ENCODE measurements around the gene PRRG4.

PRRG4 gene

GRCh38 chr11:32894921-32895320 lies 65.2 kb downstream of the PRRG4 start:
- TF ChIP-seq CTCF (conservative IDR thresholded peaks at IDR 0.05; ENCODE audit: low read depth, low read length) = no peak
- DNase-seq (ENCODE audit: low read depth) = no peak
- no peak overlapping the region for H3K4me3 ChIP-seq (ENCODE audit: low read depth, low read length)

- H3K4me3 ChIP-seq (ENCODE audit: low read depth, low read length) = no peak overlapping the region
- TF ChIP-seq CTCF (conservative IDR thresholded peaks at IDR 0.05; ENCODE audit: low read depth, low read length) = no peak
- no peak for DNase-seq (ENCODE audit: low read depth)
Measured at GRCh38 chr11:32895471-32895870, 65.7 kb downstream of the PRRG4 start.

- no peak for TF ChIP-seq CTCF (conservative IDR thresholded peaks at IDR 0.05; ENCODE audit: low read depth, low read length)
- H3K4me3 ChIP-seq (ENCODE audit: low read depth, low read length) = no peak overlapping the region
- no peak for DNase-seq (ENCODE audit: low read depth)
Measured at GRCh38 chr11:32897103-32897502, 67.4 kb downstream of the PRRG4 start.

- no peak for TF ChIP-seq CTCF (conservative IDR thresholded peaks at IDR 0.05; ENCODE audit: low read depth, low read length)
- DNase-seq (ENCODE audit: low read depth) = no peak
- H3K4me3 ChIP-seq (ENCODE audit: low read depth, low read length) = no peak overlapping the region
Measured at GRCh38 chr11:32899438-32899837, 69.7 kb downstream of the PRRG4 start.

- TF ChIP-seq CTCF (conservative IDR thresholded peaks at IDR 0.05; ENCODE audit: low read depth, low read length) = no peak
- H3K4me3 ChIP-seq (ENCODE audit: low read depth, low read length) = no peak overlapping the region
- DNase-seq (ENCODE audit: low read depth) = no peak
Measured at GRCh38 chr11:32902089-32902665, 72.5 kb downstream of the PRRG4 start.

- TF ChIP-seq CTCF (conservative IDR thresholded peaks at IDR 0.05; ENCODE audit: low read depth, low read length) = no peak
- peak; percentile 44 for DNase-seq (ENCODE audit: low read depth)
- H3K4me3 ChIP-seq (ENCODE audit: low read depth, low read length) = no peak overlapping the region
Measured at GRCh38 chr11:32905028-32905667, 75.4 kb downstream of the PRRG4 start.

Measured in choroid plexus epithelial cell (primary cell).